ENCODE measurements around the gene HYLS1. TPM values are rescaled to one million over a fixed set of nuclear protein-coding genes. Genes with fewer than 3 reads are reported as not detected.

HYLS1 gene
- total RNA-seq, 4 donors from 2014 or later: 0.59 to 2.5 (median 1.3) TPM

DNA sequence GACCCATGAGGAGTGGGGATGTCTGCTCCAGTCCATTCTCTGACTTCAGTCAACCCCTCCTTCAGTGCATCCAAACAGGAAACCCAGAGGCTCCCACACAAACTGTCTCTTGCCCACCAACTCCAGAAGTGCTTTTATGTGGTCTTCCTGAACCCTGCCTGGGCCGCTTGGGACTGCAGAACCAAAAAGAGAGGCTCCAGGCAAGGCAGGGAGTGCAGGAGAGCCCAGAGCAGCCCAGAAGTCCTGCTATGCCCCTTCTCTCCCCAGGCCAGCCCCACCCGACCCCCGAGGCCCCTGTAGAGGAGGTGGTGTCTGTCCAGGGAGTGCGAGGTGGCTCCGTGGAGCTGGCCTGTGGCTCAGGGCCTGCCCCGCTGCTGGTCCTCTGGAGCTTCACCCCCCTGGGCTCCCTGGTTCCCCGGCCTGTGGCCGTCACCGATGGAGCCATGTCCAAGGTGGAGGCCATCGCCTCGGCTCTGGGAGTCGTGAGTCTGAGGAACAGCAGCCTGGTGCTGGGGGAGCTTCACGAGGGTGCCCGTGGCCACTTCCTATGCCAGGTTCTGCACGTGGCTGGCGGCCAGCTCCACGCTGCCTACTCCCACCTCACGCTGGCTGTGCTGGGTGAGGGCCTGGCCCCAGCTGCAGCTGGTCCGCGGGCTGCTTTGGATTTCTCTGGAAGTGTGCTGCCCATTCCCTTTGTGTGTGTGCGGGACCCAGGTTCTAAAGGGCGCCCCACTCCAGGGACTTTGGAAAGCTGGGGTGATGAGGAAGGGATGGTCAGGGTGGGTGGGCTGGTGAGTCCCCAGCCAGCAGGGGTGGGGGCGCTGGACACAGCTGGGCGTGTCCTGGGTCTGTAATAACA lies 60.2 kb downstream of the HYLS1 start:
- 86 to 91% methylated on average over 3 to 22 of the region's 24 CpGs for WGBS, 2 donors
- DNase-seq (ENCODE audit: low spot score in 2 of 2): no peak

DNA sequence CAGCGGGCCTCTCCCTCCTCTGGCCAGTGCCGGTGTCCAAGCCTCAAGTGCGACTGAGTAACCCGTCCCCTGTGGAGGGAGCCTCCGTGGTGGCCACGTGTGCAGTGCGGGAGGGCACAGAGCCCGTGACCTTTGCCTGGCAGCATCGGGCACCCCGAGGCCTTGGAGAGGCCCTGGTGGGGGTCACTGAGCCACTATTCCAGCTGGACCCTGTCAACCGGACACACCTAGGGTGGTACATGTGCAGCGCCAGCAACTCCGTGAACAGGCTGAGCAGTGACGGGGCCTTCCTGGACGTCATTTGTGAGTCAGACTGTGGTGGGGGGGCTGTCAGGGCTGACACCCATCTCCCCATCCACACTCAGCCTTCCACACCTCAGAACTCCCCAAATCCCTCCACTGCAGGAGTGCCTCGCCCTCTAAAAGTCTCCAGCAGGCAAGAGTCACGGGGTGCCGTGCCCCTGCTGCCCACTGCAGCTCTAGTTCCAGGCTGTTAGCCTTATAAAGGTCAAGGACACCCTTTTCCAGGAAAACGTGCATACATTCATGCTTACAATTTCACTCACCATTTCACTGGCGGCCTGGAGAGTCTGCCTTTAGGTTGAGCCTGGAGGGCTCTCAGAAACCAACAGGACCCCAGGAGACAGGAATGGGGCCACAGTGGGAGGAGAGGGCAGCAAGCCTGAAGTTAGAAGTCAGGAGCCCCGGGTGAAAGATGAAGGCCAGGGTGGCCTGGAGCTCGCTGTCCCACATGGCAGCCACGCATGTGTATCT lies 61.0 kb downstream of the HYLS1 start:
- H3K4me1 ChIP-seq: peaks cover 0 to 21% (median 0%) of the 10 kb centered on the region in 4 donors
- H3K27ac ChIP-seq: no peak overlapping the region
- no peak for DNase-seq (ENCODE audit: low spot score in 2 of 2)
- H3K36me3 ChIP-seq: no peaks in the 10 kb centered on the region
- WGBS, 2 donors: 80 to 81% methylated on average over 18 to 23 of the region's 23 CpGs
- no peaks in the 10 kb centered on the region for H3K27me3 ChIP-seq
- TF ChIP-seq POLR2A (IDR thresholded peaks at IDR 0.05) (no peak), EP300 (IDR thresholded peaks at IDR 0.05) (no peak)
- TF ChIP-seq, protein P1, sequence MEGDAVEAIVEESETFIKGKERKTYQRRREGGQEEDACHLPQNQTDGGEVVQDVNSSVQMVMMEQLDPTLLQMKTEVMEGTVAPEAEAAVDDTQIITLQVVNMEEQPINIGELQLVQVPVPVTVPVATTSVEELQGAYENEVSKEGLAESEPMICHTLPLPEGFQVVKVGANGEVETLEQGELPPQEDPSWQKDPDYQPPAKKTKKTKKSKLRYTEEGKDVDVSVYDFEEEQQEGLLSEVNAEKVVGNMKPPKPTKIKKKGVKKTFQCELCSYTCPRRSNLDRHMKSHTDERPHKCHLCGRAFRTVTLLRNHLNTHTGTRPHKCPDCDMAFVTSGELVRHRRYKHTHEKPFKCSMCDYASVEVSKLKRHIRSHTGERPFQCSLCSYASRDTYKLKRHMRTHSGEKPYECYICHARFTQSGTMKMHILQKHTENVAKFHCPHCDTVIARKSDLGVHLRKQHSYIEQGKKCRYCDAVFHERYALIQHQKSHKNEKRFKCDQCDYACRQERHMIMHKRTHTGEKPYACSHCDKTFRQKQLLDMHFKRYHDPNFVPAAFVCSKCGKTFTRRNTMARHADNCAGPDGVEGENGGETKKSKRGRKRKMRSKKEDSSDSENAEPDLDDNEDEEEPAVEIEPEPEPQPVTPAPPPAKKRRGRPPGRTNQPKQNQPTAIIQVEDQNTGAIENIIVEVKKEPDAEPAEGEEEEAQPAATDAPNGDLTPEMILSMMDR (IDR thresholded peaks at IDR 0.05): no peak
- H3K4me3 ChIP-seq: no peak overlapping the region
- no peaks in the 10 kb centered on the region for H3K9me3 ChIP-seq

More for the DNA sequence above, 60.2 kb downstream of the HYLS1 start:
- H3K27me3 ChIP-seq: no peaks in the 10 kb centered on the region
- TF ChIP-seq EP300 (IDR thresholded peaks at IDR 0.05) (no peak), POLR2A (IDR thresholded peaks at IDR 0.05) (no peak)
- TF ChIP-seq, protein P1 (IDR thresholded peaks at IDR 0.05): no peak
- no peak overlapping the region for H3K4me3 ChIP-seq
- H3K4me1 ChIP-seq: peaks cover 0 to 13% (median 0%) of the 10 kb centered on the region in 4 donors
- H3K36me3 ChIP-seq: no peaks in the 10 kb centered on the region
- no peaks in the 10 kb centered on the region for H3K9me3 ChIP-seq
- no peak overlapping the region for H3K27ac ChIP-seq

DNA sequence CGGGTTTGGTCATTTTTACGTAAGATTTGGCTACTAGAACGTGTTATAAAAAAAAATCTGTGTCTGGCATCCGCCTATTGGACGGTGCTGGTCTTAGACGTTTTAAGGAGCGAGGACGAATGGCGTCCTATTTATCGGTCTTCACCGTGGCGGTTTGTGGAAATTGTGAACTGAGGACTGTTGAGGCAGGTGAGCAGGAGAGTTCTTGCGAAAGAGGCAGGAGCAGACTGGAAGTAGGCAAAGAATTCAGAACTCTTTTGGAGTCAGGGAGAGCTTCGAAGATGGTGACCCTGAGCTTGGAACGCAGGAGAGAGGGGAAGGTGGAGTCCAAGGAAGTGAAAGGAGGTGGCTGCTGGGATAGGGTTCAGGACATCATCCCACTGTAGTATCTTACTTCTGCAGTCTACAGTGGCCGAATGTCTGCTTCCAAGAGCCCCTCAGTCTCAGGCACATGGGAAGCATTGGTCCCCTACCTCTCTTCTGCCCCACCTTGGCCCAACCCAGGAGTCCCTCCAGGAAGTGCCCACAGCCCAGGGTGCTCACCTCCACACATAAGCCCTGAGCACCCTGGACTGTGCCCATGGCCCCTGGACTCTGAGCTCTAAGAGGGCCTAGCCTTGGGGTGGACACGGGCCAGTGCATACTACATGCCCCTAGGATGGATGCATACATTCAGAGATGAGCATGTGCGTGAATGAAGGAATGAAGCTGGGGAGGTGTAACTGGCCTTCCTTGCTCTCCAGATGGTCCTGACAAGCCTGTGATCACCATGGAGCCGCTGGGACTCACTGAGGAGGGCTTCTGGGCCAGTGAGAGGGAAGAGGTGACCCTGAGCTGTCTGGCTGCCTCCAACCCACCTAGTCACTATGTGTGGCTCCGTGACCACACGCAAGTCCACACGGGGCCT lies 62.1 kb downstream of the HYLS1 start:
- TF ChIP-seq POLR2A (IDR thresholded peaks at IDR 0.05) (no peak), EP300 (IDR thresholded peaks at IDR 0.05) (no peak)
- TF ChIP-seq, protein P1 (IDR thresholded peaks at IDR 0.05): no peak
- Histone ChIP-seq H3K27ac (no peak overlapping the region), H3K9me3 (no peaks in the 10 kb centered on the region), H3K4me1 (peaks cover 0 to 21% (median 0%) of the 10 kb centered on the region in 4 donors), H3K4me3 (no peak overlapping the region), H3K27me3 (no peaks in the 10 kb centered on the region), H3K36me3 (no peaks in the 10 kb centered on the region)
- DNase-seq (ENCODE audit: low spot score in 2 of 2): no peak
- WGBS, 2 donors: 94% methylated on average over 19 to 21 of the region's 22 CpGs

DNA sequence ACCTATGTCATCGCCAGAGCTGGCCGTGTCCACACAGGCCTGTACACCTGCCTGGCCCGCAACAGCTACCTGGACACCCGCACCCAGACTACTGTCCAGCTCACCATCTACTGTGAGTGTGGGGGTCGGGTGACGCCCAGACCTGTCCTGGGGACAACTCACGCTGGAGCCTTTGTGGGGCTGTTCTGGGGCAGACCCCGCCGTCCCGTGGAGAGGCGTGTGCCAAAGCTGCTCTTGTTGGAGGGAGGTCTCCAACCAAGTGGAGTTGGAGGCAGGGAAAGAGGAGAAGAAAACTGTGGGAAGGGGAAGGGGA lies 62.7 kb downstream of the HYLS1 start:
- no peaks in the 10 kb centered on the region for H3K9me3 ChIP-seq
- no peaks in the 10 kb centered on the region for H3K36me3 ChIP-seq
- DNase-seq (ENCODE audit: low spot score in 2 of 2): no peak
- no peak overlapping the region for H3K27ac ChIP-seq
- 84 to 88% methylated on average over 7 to 8 of the region's 11 CpGs for WGBS, 2 donors
- TF ChIP-seq POLR2A (IDR thresholded peaks at IDR 0.05): no peak
- TF ChIP-seq, protein P1 (IDR thresholded peaks at IDR 0.05): no peak
- TF ChIP-seq EP300 (IDR thresholded peaks at IDR 0.05): no peak
- H3K27me3 ChIP-seq: no peaks in the 10 kb centered on the region
- H3K4me1 ChIP-seq: peaks cover 0 to 21% (median 0%) of the 10 kb centered on the region in 4 donors
- no peak overlapping the region for H3K4me3 ChIP-seq

Other genes with a start within 250 kb of the HYLS1 start
- gene ACRV1, start 206.8 kb upstream of the HYLS1 start, total RNA-seq: not detected
- not detected for gene PATE1, start 141.4 kb upstream of the HYLS1 start, total RNA-seq
- gene PATE2, start 108.8 kb upstream of the HYLS1 start, total RNA-seq: not detected
- not detected for gene PATE3, start 99.5 kb upstream of the HYLS1 start, total RNA-seq
- not detected for gene PATE4, start 54.4 kb upstream of the HYLS1 start, total RNA-seq
- 1 to 10 TPM; 3.3 to 6.6 (median 5.2) TPM for gene PUS3, start 15.5 kb downstream of the HYLS1 start, total RNA-seq
- gene DDX25, start 16.8 kb downstream of the HYLS1 start, total RNA-seq: under 1 TPM in 1 of 4 donors, not detected in 3; 0.30 TPM
- gene VSIG10L2, start 58.4 kb downstream of the HYLS1 start, total RNA-seq: not detected
- gene CDON, start 175.2 kb downstream of the HYLS1 start, total RNA-seq: 10 to 100 TPM; 14.4 to 25.9 (median 15.3) TPM

All from tibial nerve (tissue), 4 donors.